AG09309 (cell line): Measurements from ENCODE around the gene TGFBRAP1.

Source experiments
- DNase-seq: peaks from one replicate; pipeline ENCODE4 v3.0.0-alpha.2; 2010; ENCODE audit warnings: low read depth
- H3K4me3 ChIP-seq: 2 replicates; pipeline ENCODE4 v1.5.1; 2011; ENCODE audit warnings: mild to moderate bottlenecking, low read depth, low read length, moderate library complexity; ENCODE audit not compliant: control insufficient read depth
- CTCF ChIP-seq: IDR thresholded peaks from 2 replicates; pipeline ENCODE4 v1.5.1; 2011; ENCODE audit warnings: mild to moderate bottlenecking, low read depth, low read length, inconsistent platforms; ENCODE audit not compliant: insufficient read depth, control insufficient read depth; ENCODE audit errors: missing control alignments

TGFBRAP1 gene

GRCh38 chr2:105357122-105357521, 27.6 kb upstream of the TGFBRAP1 start:
- no peak overlapping the region for H3K4me3 ChIP-seq
- no peak for TF ChIP-seq CTCF
- no peak for DNase-seq

GRCh38 chr2:105344704-105345345, 15.3 kb upstream of the TGFBRAP1 start:
- no peak overlapping the region for H3K4me3 ChIP-seq
- DNase-seq = peak; percentile 10
- peak; percentile 25 for TF ChIP-seq CTCF

GRCh38 chr2:105339414-105339813, 9.9 kb upstream of the TGFBRAP1 start:
- no peak for DNase-seq
- no peak overlapping the region for H3K4me3 ChIP-seq
- no peak for TF ChIP-seq CTCF

GRCh38 chr2:105338020-105338385, 8.5 kb upstream of the TGFBRAP1 start:
- DNase-seq = no peak
- no peak for TF ChIP-seq CTCF
- H3K4me3 ChIP-seq = peak overlapping the region; percentile 87

- TF ChIP-seq CTCF = peak; percentile 4
- DNase-seq = peak; percentile 10
- H3K4me3 ChIP-seq = peak within 1 kb of the TSS; percentile 87
These were observed 7.8 kb upstream of the TGFBRAP1 start, which contains the start of gene C2orf49 for GRCh38 chr2:105337122-105338019. Gene C2orf49 (plus strand): TSS chr2:105337540. CDS start chr2:105337588, 48 bp downstream.

GRCh38 chr2:105336786-105337121, 7.2 kb upstream of the TGFBRAP1 start:
- H3K4me3 ChIP-seq = peak overlapping the region; percentile 87
- DNase-seq = no peak
- TF ChIP-seq CTCF = no peak

GRCh38 chr2:105335469-105335868, 5.9 kb upstream of the TGFBRAP1 start:
- DNase-seq = no peak
- H3K4me3 ChIP-seq = no peak overlapping the region
- no peak for TF ChIP-seq CTCF
